Brain microvascular endothelial cell (primary cell): Measurements from ENCODE around the gene DCAF11.

Source experiments
- DNase-seq: peaks from one replicate; pipeline ENCODE4 v3.0.0-alpha.2; 2020
- H3K27ac ChIP-seq: fragments of 250-450 bp; sonication (Bioruptor Pico); 2 replicates; pipeline ENCODE4 v1.5.1; 2020; ENCODE audit warnings: mild to moderate bottlenecking, moderate library complexity
- H3K27me3 ChIP-seq: fragments of 250-450 bp; sonication (Bioruptor Pico); replicated peaks from 2 replicates; pipeline ENCODE4 v1.5.1; 2020; ENCODE audit warnings: mild to moderate bottlenecking
- H3K36me3 ChIP-seq: fragments of 250-450 bp; sonication (Bioruptor Pico); replicated peaks from 2 replicates; pipeline ENCODE4 v1.5.1; 2020; ENCODE audit warnings: mild to moderate bottlenecking
- H3K4me3 ChIP-seq: 2 replicates; pipeline ENCODE4 v1.5.1; 2011; ENCODE audit warnings: low read depth, mild to moderate bottlenecking, control low read depth, low read length, moderate library complexity
- in situ Hi-C: cut with HindIII; loops from 2 replicates; pipeline ENCODE4 v1.10.0; 2017; ENCODE audit warnings: low sequenced_read_pairs, low pct_ligation_motif_present
- TF ChIP-seq, protein P1 (sequence below): IDR thresholded peaks from 2 replicates; pipeline ENCODE4 v1.5.1; 2011; ENCODE audit warnings: low read depth, mild to moderate bottlenecking, moderate library complexity, low read length, control low read depth, inconsistent platforms; ENCODE audit errors: missing control alignments

DCAF11 gene

DNA sequence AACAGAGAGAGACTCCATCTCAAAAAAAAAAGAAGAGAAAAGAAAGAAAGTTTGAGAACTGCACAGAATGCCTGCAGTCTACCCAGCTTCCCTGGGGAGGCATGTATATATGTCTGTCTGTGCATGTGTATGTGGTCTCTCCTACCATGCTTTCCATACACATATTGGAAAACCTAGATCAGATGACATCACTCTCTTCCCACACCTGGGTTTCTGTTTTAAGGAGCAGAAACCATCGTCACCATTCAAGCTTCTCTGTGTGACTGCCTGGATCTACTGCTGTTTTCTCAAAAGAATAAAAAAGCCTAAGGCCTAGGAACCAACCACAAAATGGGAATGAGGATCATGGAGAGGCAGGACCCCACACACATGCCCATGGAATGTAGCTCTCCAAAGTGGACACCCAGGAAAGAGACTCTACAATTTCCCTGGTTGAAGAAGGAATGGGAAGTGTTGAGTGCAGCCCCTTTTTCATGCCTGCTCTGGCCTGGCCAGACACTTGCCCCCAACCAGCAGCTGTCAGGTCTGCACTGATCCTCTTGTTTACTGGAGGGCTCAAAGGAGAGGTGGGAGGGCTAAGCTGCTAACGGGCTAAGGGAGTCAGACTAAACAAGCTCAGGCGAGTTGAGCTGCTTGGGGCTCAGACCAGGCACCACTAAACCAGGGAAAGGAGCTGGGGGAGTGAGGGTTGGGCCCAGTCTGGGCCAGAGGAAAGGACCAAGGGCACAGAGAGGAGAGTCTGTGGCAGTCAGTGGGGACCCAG lies 28.2 kb upstream of the DCAF11 start:
- no peak overlapping the region for H3K4me3 ChIP-seq
- no peak overlapping the region for H3K27ac ChIP-seq
- in situ Hi-C loops, result no loop called here
- DNase-seq, result no peak
- no peaks in the 10 kb centered on the region for H3K36me3 ChIP-seq
- H3K27me3 ChIP-seq, result peaks cover 14% of the 10 kb centered on the region
- TF ChIP-seq, protein P1, sequence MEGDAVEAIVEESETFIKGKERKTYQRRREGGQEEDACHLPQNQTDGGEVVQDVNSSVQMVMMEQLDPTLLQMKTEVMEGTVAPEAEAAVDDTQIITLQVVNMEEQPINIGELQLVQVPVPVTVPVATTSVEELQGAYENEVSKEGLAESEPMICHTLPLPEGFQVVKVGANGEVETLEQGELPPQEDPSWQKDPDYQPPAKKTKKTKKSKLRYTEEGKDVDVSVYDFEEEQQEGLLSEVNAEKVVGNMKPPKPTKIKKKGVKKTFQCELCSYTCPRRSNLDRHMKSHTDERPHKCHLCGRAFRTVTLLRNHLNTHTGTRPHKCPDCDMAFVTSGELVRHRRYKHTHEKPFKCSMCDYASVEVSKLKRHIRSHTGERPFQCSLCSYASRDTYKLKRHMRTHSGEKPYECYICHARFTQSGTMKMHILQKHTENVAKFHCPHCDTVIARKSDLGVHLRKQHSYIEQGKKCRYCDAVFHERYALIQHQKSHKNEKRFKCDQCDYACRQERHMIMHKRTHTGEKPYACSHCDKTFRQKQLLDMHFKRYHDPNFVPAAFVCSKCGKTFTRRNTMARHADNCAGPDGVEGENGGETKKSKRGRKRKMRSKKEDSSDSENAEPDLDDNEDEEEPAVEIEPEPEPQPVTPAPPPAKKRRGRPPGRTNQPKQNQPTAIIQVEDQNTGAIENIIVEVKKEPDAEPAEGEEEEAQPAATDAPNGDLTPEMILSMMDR, result no peak

GRCh38 chr14:24087004-24087403 lies 27.6 kb upstream of the DCAF11 start:
- Histone ChIP-seq H3K36me3 (no peaks in the 10 kb centered on the region), H3K4me3 (no peak overlapping the region), H3K27me3 (peaks cover 9% of the 10 kb centered on the region), H3K27ac (no peak overlapping the region)
- DNase-seq, result no peak
- in situ Hi-C loops, result no loop called here
- TF ChIP-seq, protein P1, result no peak

- no peaks in the 10 kb centered on the region for H3K36me3 ChIP-seq
- in situ Hi-C loops, result no loop called here
- TF ChIP-seq, protein P1, result no peak
- H3K27me3 ChIP-seq, result no peaks in the 10 kb centered on the region
- DNase-seq, result no peak
- no peak overlapping the region for H3K27ac ChIP-seq
- no peak overlapping the region for H3K4me3 ChIP-seq
Measured at GRCh38 chr14:24088095-24088494, 26.5 kb upstream of the DCAF11 start.

- Histone ChIP-seq H3K27ac (no peak overlapping the region), H3K36me3 (no peaks in the 10 kb centered on the region), H3K27me3 (no peaks in the 10 kb centered on the region), H3K4me3 (no peak overlapping the region)
- no peak for DNase-seq
- in situ Hi-C loops, result no loop called here
- TF ChIP-seq, protein P1, result no peak
Measured at GRCh38 chr14:24089890-24090289, 24.7 kb upstream of the DCAF11 start.

DNA sequence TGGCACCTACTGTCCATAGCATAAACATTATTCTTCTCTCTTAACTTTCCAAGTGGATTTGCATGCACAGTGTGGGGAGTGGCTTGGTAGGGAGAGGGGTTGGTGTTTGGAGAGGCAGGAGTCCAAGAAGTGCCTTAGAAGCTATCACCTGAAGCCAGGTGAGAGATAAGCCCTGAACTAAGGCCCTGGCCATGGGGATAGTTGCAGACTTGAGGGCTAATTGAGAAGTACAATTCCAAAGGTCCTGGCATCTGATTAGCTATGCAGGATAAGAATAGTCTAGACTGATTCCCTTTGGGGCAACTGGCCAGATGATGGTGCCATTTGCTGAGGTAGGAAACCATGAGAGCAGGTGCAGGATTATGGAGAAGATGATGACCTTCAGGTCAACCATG lies 22.5 kb upstream of the DCAF11 start:
- in situ Hi-C loops, result no loop called here
- H3K27me3 ChIP-seq, result no peaks in the 10 kb centered on the region
- no peak overlapping the region for H3K4me3 ChIP-seq
- DNase-seq, result no peak
- H3K27ac ChIP-seq, result no peak overlapping the region
- TF ChIP-seq, protein P1, result no peak
- H3K36me3 ChIP-seq, result no peaks in the 10 kb centered on the region

DNA sequence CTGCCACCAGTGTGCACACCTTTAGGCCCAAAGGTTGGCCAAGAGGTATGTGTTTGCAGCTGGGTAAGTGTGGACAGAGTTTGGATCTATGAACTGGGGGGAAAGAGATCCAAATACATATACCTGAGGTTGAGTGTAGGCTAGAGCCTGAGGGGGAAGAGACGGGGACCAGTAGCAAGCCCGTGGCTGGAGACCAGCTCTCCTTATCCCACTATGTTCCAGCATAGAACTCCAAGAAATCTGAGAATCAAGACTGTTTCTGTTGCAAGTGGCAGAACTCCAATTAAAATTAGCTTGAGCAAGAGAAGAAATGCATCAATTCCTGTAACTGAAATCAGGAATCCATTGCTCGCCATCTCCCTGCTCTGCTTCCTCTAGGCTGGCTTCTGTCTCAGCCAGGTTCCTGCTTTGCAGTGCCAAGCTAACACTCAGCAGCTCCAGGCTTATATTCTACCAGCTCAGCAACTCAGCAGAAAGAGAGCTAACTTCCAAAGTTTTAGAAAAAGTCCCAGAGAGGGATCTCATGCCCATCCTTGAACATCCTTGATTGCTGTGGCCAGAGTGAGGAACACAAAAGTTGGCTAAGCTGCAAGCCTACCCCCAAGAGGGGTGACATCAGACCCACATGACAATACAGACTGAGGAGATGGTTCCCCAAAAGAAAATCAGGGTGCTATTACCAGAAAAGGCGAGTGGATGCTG lies 21.9 kb upstream of the DCAF11 start:
- H3K27ac ChIP-seq, result no peak overlapping the region
- no peaks in the 10 kb centered on the region for H3K36me3 ChIP-seq
- H3K27me3 ChIP-seq, result no peaks in the 10 kb centered on the region
- DNase-seq, result no peak
- no peak overlapping the region for H3K4me3 ChIP-seq
- TF ChIP-seq, protein P1, result no peak
- in situ Hi-C loops, result no loop called here
